ENCODE measurements around the gene CEP104.

DNA sequence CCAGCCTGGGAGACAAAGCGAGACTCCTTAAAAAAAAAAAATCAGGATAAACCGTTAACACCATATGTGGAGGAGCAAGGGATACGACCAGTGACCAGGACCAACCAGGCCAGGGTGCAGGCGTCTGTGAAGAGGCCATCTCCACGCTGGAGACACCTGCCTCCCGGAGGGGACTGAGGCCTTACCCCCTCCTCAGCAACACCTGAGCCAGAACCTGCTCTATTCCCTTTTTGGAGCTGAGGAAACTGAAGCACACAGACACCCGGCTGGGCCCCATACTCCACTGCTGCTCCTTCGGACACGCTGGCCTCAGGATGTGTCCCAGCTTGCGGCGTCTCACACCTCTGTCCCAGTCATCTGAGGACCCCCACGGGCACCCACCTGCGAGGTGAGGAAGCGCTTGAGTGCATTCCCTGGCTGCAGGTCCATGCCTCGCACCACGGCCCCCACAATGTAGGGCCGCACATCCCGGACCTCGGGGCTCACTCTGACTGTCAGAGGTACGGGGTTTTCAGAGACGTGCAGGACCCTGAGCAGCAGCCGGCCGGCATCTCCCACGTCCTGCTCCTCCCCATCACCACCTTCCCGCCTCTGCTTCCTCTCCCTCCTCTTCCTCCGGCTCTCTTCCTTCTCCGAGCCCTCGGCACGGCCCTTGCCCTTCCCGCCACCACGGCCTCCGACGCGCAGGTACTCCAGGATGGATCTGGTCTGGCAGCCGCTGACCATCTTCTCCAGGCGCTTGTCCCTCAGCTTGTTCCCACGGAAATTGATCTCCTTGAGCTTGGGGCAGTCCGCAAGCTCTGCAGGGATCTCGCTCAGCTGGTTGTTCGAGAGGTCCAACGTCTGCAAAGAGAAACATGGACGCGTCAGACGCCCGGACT is 70.3 kb downstream of the CEP104 start:
- TF ChIP-seq, protein P1, sequence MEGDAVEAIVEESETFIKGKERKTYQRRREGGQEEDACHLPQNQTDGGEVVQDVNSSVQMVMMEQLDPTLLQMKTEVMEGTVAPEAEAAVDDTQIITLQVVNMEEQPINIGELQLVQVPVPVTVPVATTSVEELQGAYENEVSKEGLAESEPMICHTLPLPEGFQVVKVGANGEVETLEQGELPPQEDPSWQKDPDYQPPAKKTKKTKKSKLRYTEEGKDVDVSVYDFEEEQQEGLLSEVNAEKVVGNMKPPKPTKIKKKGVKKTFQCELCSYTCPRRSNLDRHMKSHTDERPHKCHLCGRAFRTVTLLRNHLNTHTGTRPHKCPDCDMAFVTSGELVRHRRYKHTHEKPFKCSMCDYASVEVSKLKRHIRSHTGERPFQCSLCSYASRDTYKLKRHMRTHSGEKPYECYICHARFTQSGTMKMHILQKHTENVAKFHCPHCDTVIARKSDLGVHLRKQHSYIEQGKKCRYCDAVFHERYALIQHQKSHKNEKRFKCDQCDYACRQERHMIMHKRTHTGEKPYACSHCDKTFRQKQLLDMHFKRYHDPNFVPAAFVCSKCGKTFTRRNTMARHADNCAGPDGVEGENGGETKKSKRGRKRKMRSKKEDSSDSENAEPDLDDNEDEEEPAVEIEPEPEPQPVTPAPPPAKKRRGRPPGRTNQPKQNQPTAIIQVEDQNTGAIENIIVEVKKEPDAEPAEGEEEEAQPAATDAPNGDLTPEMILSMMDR (IDR thresholded peaks at IDR 0.05), result no peak
- no peak for TF ChIP-seq POLR2A (IDR thresholded peaks at IDR 0.05)
